T-helper 2 cell treated with Interferon-gamma antibody and Interleukin-4, amounts not matched to agents 100 ng/mL and 5 ng/mL, for 36 hours (primary cell): Measurements from ENCODE around the gene TAOK1. TPM values are rescaled to one million over a fixed set of nuclear protein-coding genes. Genes with fewer than 3 reads are reported as not detected.

Experiments used
- intact Hi-C: fragments of 100-400 bp; cut with micrococcal nuclease; formaldehyde crosslinking; loops from one replicate; pipeline ENCODE4 v1.15.1; 2023
- total RNA-seq: library from RNA; stranded (reverse); gene quantifications from 2 replicates; pipeline ENCODE4 v1.2.3, GENCODE V29; 2022

TAOK1 gene
- total RNA-seq, 1 donor from 2014 or later = 52.3 TPM

GRCh38 chr17:29579866-29580771 lies 190.0 kb downstream of the TAOK1 start:
- intact Hi-C loops = loop anchor here (1.0 to 10.0 kb wide), 4 partner anchors 33 to 355 kb away; partner anchors contain the start of gene SSH2

- intact Hi-C loops = loop anchor here (2.0 to 10.0 kb wide), 3 partner anchors 37 to 353 kb away; partner anchors contain the start of gene SSH2
These were observed 191.6 kb downstream of the TAOK1 start for GRCh38 chr17:29581583-29582253.

DNA sequence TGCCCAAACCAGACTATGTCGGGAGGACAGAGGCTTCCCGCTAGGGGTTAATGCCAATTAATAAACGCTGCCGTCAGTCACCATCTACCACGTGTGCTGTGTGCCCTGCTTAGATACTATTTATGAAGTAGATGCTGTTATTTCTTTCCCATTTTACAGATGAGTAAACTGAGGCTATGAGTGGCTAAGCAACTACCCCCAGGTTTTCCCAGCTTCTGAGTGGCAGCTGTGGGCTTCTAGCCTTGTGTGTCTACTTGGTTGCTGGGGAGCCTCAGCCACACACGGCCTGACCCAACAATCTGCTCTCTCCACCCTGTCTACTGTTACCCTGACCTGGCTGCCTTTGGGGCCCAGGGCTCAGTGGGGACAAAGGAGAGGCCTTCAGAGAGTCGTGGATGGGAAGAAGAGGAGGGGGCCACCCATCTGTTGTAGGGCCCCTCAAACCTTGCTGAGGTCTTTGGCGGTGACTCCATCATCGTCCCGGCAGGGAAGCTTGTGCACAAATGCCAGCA lies 192.1 kb downstream of the TAOK1 start:
- intact Hi-C loops = loop anchor here (5.0 to 10.0 kb wide), 2 partner anchors 195 to 352 kb away; partner anchors contain the start of gene SSH2

- intact Hi-C loops = loop anchor here (5.0 to 10.0 kb wide), 2 partner anchors 195 to 352 kb away; partner anchors contain the start of gene SSH2
These were observed 192.6 kb downstream of the TAOK1 start for GRCh38 chr17:29582772-29583171.

GRCh38 chr17:29583324-29584248 lies 193.4 kb downstream of the TAOK1 start:
- intact Hi-C loops = loop anchor here (5.0 to 10.0 kb wide), 2 partner anchors 194 to 351 kb away; partner anchors contain the start of gene SSH2

DNA sequence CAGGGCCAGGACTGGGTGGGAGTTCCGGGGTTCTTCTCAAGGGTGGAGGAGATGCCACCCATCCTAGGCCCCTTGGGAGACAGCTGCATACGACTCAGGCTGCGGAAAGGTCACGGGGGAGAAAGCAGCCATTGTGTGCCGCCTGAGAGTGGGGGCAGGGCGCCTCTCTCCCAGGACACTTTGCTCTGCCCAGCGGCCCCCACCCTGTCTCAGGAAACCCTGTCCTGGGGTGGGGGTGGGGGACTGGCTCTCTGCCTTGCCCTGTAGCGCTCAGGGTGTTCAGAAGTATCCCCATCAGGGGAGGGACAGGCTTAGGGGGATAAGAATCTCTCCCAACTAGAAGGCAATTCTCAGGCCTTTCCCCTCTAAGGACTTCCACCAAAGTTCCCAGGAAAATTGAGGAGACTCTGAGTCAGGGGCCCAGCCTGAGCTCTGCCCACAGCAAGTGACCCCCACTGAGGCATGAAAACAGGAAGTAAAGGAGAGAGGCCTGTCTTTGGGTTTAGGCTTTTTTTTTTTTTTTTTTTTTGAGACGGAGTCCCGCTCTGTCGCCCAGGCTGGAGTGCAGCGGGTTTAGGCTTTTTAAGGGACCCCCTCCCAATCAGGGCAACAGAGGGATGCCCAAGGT lies 194.4 kb downstream of the TAOK1 start:
- intact Hi-C loops = loop anchor here (5.0 to 10.0 kb wide), 2 partner anchors 193 to 350 kb away; partner anchors contain the start of gene SSH2

DNA sequence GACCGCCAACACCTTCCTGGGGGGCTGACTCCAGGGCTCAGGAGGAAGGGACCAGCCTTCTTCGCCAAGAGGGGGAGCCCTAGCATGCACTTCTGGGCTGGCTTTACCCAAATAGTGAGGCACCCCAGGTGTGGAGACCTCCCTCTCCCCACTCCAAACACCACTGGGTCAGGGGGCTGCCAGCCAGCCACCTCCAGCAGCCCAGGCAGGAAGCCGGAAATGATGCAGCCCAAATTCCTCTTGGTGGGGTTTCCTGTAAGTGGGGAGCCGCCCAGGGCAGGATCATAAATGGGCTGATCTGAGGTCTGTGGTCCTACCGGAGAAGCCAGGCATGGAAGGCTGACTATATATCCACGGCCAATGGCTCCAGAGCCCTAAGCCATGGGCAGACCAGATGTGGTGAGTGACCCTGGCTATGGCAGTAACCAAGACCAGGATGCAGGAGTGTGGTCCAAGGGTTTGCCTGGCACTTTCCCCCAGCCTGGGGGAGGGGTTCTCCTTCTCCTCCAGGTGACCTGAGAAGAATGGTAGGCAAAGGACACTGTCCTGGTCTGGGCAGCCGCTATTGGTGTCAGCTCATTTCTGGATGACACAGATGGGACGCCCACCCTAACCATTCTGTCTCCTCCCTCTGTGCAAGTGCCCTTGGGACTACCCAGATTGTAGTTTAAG lies 195.1 kb downstream of the TAOK1 start:
- intact Hi-C loops = loop anchor here (10.0 kb wide), 1 partner anchor 350 kb away; the partner anchor contains the start of gene SSH2

DNA sequence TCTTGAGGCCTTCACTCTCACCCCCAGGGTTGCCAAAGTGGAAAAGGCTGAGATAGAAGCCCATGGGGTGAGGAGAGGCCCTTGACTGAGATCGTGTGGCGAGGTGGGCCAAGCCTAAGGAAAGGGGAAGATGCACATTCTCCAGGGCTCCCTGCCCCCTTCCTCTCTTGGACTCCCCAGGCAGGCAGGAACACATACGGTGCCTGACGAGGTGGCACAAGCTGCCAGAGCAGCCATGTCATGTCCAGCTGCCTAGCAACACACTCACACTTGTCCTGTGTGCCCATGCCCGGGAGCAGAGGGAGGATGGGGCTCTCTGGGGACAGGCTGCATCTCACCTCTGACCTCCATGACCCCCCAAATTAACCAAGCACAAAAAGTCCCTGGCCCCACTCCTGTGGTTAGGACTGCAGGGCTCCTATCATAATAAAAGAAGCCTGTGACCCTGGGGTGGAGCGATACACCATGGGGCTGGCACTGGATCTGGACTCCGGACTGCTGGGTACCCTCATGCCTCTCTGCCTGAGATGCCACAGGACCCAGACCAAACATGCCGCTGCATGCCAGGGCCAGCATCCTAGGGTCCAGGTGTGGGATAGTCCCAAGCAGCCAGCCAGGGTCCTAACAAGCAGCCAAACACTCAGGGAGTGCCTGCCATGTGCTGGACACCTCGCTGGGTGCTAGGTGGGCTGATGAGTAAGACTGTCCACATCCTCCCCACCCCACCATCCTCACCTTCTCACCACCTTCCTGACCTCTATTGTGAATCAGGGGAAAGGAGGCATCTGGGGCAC lies 196.7 kb downstream of the TAOK1 start:
- intact Hi-C loops = loop anchor here (10.0 kb wide), 1 partner anchor 348 kb away; the partner anchor contains the start of gene SSH2

GRCh38 chr17:29587591-29587990 lies 197.4 kb downstream of the TAOK1 start:
- intact Hi-C loops = loop anchor here (10.0 kb wide), 1 partner anchor 347 kb away; the partner anchor contains the start of gene SSH2

GRCh38 chr17:29588017-29588561 lies 197.9 kb downstream of the TAOK1 start:
- intact Hi-C loops = loop anchor here (10.0 kb wide), 1 partner anchor 347 kb away; the partner anchor contains the start of gene SSH2

DNA sequence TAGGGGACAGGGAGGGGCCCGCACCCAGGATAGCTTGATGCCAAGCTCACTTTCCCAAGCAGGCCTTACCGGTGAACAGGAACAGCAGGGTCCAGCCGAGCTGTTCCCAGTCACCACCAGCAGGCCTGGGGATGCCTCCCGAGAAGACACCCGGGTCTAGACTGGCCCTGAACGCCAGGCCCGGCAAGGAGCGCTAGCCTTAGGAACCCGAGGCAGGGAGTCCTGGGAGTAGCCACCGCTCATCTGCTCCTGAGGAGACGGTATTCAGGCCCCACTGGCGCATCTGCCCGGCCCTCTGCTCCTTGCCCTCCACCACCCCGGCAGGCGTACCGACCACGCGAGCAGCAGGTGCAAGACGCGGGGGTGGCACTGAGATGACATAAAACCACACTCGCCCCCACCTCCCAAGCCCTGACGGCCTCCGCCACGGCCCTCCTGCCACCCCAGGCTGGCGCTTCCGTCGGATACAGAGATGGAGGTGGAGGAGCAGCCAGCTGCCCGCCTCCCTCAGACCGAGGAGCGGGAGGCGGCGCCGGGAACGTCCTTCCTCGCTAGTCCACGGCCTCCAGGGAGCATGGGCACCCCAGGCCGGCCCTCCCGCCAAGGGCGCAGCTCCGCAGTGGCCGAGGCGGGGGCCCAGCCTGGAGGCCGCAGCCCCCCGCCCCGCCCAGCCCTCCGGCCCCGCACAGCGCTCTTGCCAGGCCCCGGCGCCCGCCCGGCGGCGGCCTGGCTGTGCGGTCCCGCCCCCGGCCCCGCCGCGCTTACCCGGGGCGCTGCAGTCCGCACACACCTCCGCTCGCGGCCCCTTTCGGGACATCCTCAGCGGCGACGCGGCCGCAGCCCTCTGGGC lies 198.6 kb downstream of the TAOK1 start:
- intact Hi-C loops = loop anchor here (1.0 to 10.0 kb wide), 2 partner anchors 27 to 346 kb away; partner anchors contain the start of gene SSH2

- intact Hi-C loops = loop anchor here (1.0 to 10.0 kb wide), 2 partner anchors 26 to 345 kb away; partner anchors contain the start of gene SSH2
These were observed 199.6 kb downstream of the TAOK1 start, which contains the start of gene GIT1 for GRCh38 chr17:29589524-29590410. Gene GIT1 (minus strand): TSS chr17:29589648. CDS start chr17:29589378, 270 bp downstream.

- intact Hi-C loops = loop anchor here (1.0 kb wide), 1 partner anchor 22 kb away; the partner anchor contains the start of gene TP53I13
These were observed 200.4 kb downstream of the TAOK1 start for GRCh38 chr17:29590411-29591145.

GRCh38 chr17:29591146-29591736 lies 201.1 kb downstream of the TAOK1 start:
- intact Hi-C loops = loop anchor here (1.0 kb wide), 1 partner anchor 23 kb away; the partner anchor contains the start of gene TP53I13
